Left hindlimb (tissue), 1 donor: ENCODE results near the gene HCN2.

ENCODE experiments used
- DNase-seq: peaks from one replicate; pipeline ENCODE4 v3.0.0-alpha.2; 2018

The HCN2 gene

GRCh38 chr19:642767-643727 lies 53.4 kb downstream of the HCN2 start:
- no peak for DNase-seq

GRCh38 chr19:643736-644135 lies 54.1 kb downstream of the HCN2 start:
- DNase-seq, result no peak

- no peak for DNase-seq
Measured at GRCh38 chr19:644363-644762, 54.7 kb downstream of the HCN2 start.

GRCh38 chr19:644789-645188 lies 55.1 kb downstream of the HCN2 start:
- no peak for DNase-seq

GRCh38 chr19:645912-646778 lies 56.5 kb downstream of the HCN2 start:
- no peak for DNase-seq

- DNase-seq, result no peak
Measured at GRCh38 chr19:646779-647565, 57.3 kb downstream of the HCN2 start.

GRCh38 chr19:647566-648284 lies 58.0 kb downstream of the HCN2 start:
- no peak for DNase-seq

- no peak for DNase-seq
Measured at GRCh38 chr19:648305-648704, 58.6 kb downstream of the HCN2 start.

- no peak for DNase-seq
Measured at GRCh38 chr19:648904-649801, 59.5 kb downstream of the HCN2 start.

GRCh38 chr19:650121-650520 lies 60.4 kb downstream of the HCN2 start:
- no peak for DNase-seq

- DNase-seq, result no peak
Measured at GRCh38 chr19:651114-651818, 61.6 kb downstream of the HCN2 start.

GRCh38 chr19:651991-652390 lies 62.3 kb downstream of the HCN2 start:
- DNase-seq, result no peak

- DNase-seq, result no peak
Measured at GRCh38 chr19:652467-653389, 63.0 kb downstream of the HCN2 start.

- no peak for DNase-seq
Measured at GRCh38 chr19:653425-653824, 63.7 kb downstream of the HCN2 start.

GRCh38 chr19:655691-656090 lies 66.0 kb downstream of the HCN2 start:
- no peak for DNase-seq

- DNase-seq, result no peak
Measured at GRCh38 chr19:656751-657559, 67.3 kb downstream of the HCN2 start.

- no peak for DNase-seq
Measured at GRCh38 chr19:657611-658010, 67.9 kb downstream of the HCN2 start.

- no peak for DNase-seq
Measured at GRCh38 chr19:658059-658839, 68.6 kb downstream of the HCN2 start.
